HG03025 (cell line): ENCODE data around the gene ALG10.
"Not testable (repeated sequence)": the region's sequence is repeated elsewhere in the genome, so short reads cannot be mapped to it uniquely, and the experiment has no call there.

Source experiments
- ATAC-seq: cut with Tn5 transposase; IDR thresholded peaks from one replicate; pipeline ENCODE4 v1.9.1; 2021; ENCODE audit warnings: mild to moderate bottlenecking, moderate library complexity; ENCODE audit not compliant: unreplicated experiment, low FRiP score

ALG10 gene, protein sequence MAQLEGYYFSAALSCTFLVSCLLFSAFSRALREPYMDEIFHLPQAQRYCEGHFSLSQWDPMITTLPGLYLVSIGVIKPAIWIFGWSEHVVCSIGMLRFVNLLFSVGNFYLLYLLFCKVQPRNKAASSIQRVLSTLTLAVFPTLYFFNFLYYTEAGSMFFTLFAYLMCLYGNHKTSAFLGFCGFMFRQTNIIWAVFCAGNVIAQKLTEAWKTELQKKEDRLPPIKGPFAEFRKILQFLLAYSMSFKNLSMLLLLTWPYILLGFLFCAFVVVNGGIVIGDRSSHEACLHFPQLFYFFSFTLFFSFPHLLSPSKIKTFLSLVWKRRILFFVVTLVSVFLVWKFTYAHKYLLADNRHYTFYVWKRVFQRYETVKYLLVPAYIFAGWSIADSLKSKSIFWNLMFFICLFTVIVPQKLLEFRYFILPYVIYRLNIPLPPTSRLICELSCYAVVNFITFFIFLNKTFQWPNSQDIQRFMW

GRCh38 chr12:34022079-34022830 is at the start of gene ALG10:
Gene ALG10, plus strand, starts transcription at chr12:34022496. Its CDS starts 104 bp downstream, at chr12:34022600.
- ATAC-seq: peak; percentile 100

DNA sequence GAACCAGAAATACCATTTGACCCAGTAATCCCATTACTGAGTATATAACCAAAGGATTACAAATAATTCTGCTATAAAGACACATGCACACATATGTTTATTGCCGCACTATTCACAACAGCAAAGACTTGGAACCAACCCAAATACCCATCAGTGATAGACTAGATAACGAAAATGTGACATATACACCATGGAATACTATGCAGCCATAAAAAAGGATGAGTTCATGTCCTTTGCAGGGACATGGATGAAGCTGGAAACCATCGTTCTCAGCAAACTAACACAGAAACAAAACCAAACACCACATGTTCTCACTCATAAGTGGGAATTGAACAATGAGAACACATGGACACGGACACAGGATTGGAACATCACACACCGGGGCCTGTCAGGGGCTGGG is 49.4 kb upstream of the ALG10 start:
- ATAC-seq: not testable (repeated sequence)

GRCh38 chr12:33977887-33978286 is 44.4 kb upstream of the ALG10 start:
- ATAC-seq: no peak

GRCh38 chr12:33988197-33988805 is 34.0 kb upstream of the ALG10 start:
- ATAC-seq: no peak

GRCh38 chr12:33988913-33989312 is 33.4 kb upstream of the ALG10 start:
- ATAC-seq: no peak

- no peak for ATAC-seq
Observed at GRCh38 chr12:33994857-33995808, 27.2 kb upstream of the ALG10 start.

DNA sequence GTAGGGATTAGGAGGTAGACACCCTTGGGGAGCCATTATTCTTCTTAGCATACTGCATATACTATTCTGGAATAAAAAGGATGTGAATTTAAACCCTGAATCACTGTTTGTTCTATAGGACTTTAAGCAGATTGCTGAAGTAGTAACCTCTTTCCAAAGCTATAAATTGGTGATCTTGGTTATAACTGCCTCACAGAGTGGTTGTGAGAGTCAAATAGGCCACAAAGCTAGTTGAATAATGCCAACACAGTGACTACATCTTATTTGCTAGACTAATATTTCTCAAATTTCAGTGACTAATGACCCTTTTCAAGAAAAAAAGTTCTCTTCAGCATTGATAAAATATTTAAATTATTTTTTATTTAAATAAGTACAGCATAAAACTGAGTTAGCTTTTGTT is 13.5 kb upstream of the ALG10 start:
- ATAC-seq: not testable (repeated sequence)

DNA sequence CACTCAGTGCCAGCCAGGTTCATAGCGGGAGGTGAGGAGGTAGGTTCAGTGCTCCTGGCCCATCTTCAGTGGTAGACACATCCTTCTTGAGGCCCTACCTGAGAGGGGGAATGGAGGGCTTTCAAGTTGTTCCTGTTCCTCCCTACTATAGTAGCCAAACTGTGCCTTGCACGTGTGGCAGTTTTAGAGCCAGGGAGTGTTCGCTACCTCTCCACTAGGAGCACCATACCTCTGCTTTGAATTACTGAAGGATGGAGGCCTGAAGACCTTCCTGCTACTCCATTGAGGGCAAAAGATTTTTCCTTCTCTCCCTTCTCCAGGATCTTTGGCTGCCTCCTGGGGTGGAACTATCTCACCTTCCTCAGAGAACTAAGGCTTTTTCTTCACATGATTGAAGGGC is 5.9 kb upstream of the ALG10 start:
- no peak for ATAC-seq

GRCh38 chr12:34021071-34021470 is 1.2 kb upstream of the ALG10 start:
- ATAC-seq: no peak

GRCh38 chr12:34027661-34028060 is 5.4 kb downstream of the ALG10 start:
- ATAC-seq: not testable (repeated sequence)

- no peak for ATAC-seq
Observed at GRCh38 chr12:34030591-34030990, 8.3 kb downstream of the ALG10 start.

DNA sequence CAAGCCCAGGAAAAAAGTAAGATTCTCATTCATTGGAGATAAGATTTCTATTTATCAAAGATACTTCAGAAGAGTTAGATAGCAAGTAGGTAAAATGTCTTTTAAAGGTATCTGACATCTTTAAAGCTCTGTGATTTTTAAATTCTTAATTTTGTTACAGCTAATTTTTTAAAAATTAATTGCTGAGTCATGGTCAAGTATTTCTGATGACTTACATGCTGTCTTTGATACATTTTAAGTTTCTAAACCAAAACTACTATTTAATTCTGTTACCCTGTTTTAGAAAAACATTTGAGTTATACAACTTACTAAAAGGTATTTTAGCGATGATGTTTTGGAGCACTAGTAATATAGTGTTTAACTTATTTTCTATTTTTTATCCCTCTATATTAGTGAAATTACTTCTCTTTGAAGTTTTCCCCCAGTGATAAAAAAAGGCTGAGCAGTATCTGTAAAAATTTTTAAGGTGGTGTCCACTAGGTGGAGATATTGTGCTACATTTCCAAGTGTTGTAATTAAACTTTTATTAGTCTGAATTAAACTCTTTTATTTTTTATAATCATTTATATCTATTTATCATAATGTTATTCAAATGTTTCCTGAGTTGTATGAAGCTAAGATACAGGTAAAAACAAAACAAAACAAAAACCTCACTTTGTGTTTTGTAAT is 11.5 kb downstream of the ALG10 start:
- ATAC-seq: no peak

GRCh38 chr12:34038357-34038756 is 16.1 kb downstream of the ALG10 start:
- ATAC-seq: not testable (repeated sequence)

DNA sequence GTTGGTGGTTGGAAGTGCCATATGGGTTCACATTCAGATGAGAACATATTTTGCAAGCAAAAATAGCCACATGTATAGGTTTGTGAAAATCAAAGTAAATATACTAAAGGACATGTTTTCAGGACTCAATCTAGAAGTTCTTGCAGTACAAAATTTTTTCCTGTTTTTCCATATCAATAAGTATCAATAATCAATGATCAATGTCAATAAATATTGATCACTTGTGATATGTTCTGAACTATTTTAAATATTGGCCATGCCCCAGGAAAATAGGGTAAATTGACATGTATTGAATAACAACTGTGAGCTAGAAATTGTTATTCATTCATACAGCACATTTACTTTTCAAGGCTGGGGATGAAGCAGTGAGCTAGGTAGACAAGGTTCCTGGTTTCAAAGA is 24.3 kb downstream of the ALG10 start:
- no peak for ATAC-seq

GRCh38 chr12:34047855-34048254 is 25.6 kb downstream of the ALG10 start:
- ATAC-seq: not testable (repeated sequence)

- ATAC-seq: no peak
Observed at GRCh38 chr12:34048714-34049113, 26.4 kb downstream of the ALG10 start.

- no peak for ATAC-seq
Observed at GRCh38 chr12:34051486-34051885, 29.2 kb downstream of the ALG10 start.

DNA sequence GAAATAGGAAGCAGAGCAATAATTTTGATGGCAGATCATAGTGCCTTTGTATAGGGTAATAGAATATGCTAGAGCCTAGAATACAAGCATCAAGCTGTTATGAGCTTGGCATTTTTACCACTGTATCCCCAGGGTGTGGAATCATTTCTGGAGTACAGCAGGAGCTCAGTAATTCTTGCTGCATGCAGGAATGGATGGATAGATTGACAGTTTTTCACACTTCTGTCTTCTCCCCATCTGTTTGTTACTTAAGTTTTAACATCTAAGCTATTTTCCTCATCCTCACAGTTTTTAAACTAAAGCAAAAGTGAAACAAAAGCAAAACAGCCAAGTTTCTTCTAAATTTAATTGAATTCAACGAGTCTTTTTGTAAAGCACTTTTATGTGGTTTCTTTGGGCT is 32.6 kb downstream of the ALG10 start:
- ATAC-seq: no peak
